ENCODE measurements around the gene RAET1E.
"Not testable (repeated sequence)": the region's sequence is repeated elsewhere in the genome, so short reads cannot be mapped to it uniquely, and the experiment has no call there.

Gene RAET1E

DNA sequence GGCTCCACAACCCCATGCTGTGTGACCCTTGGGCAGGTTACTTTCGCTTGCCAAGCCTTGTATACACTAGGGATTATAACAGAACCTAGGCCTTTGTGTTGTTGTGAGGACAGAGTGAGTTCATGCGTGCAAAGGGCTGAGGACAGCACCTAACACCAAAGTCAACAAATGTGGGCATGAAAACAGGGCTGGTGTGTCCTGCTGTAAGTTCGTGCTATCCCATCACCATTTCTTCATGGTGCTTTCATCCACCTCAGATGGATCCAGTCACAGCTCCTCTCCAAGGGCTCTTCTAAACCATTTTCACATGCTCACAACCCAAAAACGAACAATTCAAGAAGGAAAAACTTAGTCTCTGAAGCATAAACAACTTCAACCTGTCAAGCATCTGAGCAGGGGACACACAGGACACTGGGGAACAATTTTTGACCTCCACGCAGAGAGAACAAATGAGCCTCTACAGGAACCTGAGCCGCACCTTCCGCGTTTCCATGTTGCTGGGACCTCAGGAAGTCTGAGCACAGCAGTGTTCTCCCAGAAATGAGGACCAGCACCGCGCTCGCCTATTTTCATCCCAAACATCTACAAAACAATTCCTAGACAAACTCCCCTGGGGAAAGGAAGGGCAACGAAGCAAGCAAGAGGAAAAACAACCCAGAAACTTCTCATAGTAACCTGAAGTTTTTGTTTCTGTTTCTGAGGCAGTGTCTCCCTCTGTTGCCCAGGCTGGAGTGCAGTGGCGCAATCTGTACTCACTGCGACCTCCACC lies 36.9 kb downstream of the RAET1E start:
- Histone ChIP-seq H3K36me3 (ENCODE audit: control insufficient read depth, insufficient read depth, low read length) (no peaks in the 10 kb centered on the region), H3K9ac (ENCODE audit: low read length) (no peak overlapping the region), H3K27me3 (ENCODE audit: control insufficient read depth, insufficient read depth, low read length) (no peaks in the 10 kb centered on the region), H3K4me3 (ENCODE audit: low read length) (no peak overlapping the region), H3K4me1 (ENCODE audit: control insufficient read depth, insufficient read depth, low read length) (peaks cover 20% of the 10 kb centered on the region), H3K9me3 (ENCODE audit: control insufficient read depth, low read length) (no peaks in the 10 kb centered on the region)

DNA sequence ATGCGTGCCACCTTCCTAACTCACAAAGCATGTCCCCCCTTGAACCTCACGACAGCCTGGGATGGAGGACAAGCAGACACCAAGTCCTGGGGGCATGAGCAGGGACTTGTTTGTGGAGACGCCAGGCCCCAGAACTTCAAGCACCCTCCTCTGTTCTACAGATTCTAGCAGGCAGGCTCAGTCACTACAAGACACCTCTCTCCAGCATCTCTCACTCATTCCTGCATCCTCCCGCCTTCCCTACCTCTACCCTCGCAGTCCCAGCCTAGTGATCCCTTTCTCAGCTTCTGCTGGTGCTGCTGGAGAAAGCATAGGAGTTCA lies 37.4 kb downstream of the RAET1E start:
- Histone ChIP-seq H3K27me3 (ENCODE audit: control insufficient read depth, insufficient read depth, low read length) (no peaks in the 10 kb centered on the region), H3K4me1 (ENCODE audit: control insufficient read depth, insufficient read depth, low read length) (peaks cover 24% of the 10 kb centered on the region), H3K9me3 (ENCODE audit: control insufficient read depth, low read length) (no peaks in the 10 kb centered on the region), H3K9ac (ENCODE audit: low read length) (no peak overlapping the region), H3K36me3 (ENCODE audit: control insufficient read depth, insufficient read depth, low read length) (no peaks in the 10 kb centered on the region), H3K4me3 (ENCODE audit: low read length) (no peak overlapping the region)

DNA sequence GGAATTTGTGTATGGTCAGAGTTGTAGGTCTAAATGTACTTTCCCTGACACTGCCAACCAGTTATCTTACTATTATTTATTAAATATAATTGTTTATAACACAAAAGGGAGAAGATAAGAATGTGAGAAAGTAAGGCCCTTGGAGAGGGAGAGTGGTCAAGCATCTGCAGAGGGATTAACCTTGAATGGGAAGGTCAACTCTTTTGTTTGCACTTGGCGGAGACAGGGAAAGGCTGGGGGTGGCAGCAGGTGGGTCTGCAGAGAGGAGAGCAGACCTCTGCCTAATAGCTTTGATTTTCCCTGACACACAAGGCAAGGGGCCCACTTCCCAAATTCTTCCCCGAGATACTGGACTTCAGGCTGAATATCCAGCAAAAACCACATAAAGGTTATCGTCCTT lies 38.0 kb downstream of the RAET1E start:
- Histone ChIP-seq H3K9ac (ENCODE audit: low read length) (no peak overlapping the region), H3K4me3 (ENCODE audit: low read length) (no peak overlapping the region), H3K27me3 (ENCODE audit: control insufficient read depth, insufficient read depth, low read length) (no peaks in the 10 kb centered on the region), H3K4me1 (ENCODE audit: control insufficient read depth, insufficient read depth, low read length) (peaks cover 30% of the 10 kb centered on the region), H3K9me3 (ENCODE audit: control insufficient read depth, low read length) (no peaks in the 10 kb centered on the region), H3K36me3 (ENCODE audit: control insufficient read depth, insufficient read depth, low read length) (no peaks in the 10 kb centered on the region)

DNA sequence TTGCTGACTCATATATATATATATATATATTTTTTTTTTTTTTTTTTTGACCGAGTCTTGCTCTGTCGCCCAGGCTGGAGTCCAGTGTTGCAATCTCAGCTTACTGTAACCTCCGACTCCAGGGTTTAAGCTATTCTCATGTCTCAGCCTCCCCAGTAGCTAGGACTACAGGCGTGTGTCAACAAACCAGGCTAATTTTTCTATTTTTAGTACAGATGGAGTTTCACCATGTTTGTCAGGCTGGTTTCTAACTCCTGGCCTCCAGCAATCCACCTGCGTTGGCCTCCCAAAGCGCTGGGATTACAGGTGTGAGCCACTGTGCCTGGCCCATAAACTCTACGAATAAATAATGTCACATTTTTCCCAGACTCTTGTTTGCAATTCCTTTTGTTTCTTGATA lies 38.5 kb downstream of the RAET1E start:
- Histone ChIP-seq H3K9me3 (ENCODE audit: control insufficient read depth, low read length) (no peaks in the 10 kb centered on the region), H3K4me1 (ENCODE audit: control insufficient read depth, insufficient read depth, low read length) (peaks cover 35% of the 10 kb centered on the region), H3K36me3 (ENCODE audit: control insufficient read depth, insufficient read depth, low read length) (no peaks in the 10 kb centered on the region), H3K9ac (ENCODE audit: low read length) (no peak overlapping the region), H3K27me3 (ENCODE audit: control insufficient read depth, insufficient read depth, low read length) (no peaks in the 10 kb centered on the region), H3K4me3 (ENCODE audit: low read length) (no peak overlapping the region)

DNA sequence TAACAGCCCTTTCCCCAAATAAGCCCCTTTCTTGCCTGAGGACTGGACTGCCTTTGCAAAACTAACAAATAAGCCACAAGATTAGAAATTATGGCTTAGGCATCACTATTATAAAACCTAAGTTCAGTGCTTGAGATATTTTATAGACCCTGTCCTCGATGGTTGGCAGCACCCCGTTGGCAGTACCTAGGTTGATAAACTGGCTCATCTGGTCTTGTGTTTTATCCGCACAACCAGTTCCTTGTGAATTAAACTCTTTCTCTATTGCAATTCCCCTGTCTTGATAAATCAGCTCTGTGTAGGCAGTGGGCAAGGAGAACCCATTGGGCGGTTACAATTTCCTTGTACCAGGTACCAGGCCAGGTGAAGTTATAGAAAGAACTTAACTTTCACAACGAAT lies 40.4 kb downstream of the RAET1E start:
- Histone ChIP-seq H3K27me3 (ENCODE audit: control insufficient read depth, insufficient read depth, low read length) (no peaks in the 10 kb centered on the region), H3K9me3 (ENCODE audit: control insufficient read depth, low read length) (no peaks in the 10 kb centered on the region), H3K36me3 (ENCODE audit: control insufficient read depth, insufficient read depth, low read length) (no peaks in the 10 kb centered on the region), H3K4me3 (ENCODE audit: low read length) (no peak overlapping the region), H3K9ac (ENCODE audit: low read length) (no peak overlapping the region), H3K4me1 (ENCODE audit: control insufficient read depth, insufficient read depth, low read length) (peaks cover 38% of the 10 kb centered on the region)

DNA sequence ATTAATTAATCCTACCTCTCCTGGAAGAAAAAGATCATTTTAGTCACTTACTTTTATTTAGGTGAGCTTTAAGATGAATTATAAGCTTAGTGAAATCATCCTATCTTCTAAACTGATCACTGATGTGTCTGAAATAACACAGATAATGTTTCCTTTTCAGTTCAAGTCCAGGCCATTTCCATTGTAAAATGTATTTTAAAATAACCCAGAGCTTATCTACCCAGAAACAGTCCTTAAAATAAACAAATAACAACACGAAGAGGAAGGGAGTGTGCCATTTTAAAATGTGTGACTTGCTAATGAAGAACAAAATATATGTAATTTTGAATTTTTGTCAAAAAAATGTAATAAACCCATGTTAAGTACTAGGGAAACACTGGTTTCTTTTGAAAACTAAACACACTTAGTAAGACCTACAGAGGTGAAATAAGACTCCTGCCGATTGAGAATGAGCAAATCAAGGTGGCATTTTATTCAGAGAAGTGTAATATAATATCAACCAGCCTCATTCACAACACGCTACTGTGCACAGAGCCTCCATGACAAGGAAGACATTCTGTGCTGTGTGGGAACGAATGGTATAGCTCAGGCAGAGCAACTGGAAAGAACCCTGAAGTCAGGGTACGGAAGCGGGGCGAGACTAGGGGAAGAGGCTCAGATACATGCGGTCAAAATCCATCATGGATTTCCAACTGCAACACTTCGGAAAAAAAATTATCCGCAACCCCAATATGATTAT lies 41.5 kb downstream of the RAET1E start:
- H3K4me1 ChIP-seq (ENCODE audit: control insufficient read depth, insufficient read depth, low read length): peaks cover 31% of the 10 kb centered on the region
- no peak overlapping the region for H3K9ac ChIP-seq (ENCODE audit: low read length)
- H3K27me3 ChIP-seq (ENCODE audit: control insufficient read depth, insufficient read depth, low read length): no peaks in the 10 kb centered on the region
- no peaks in the 10 kb centered on the region for H3K9me3 ChIP-seq (ENCODE audit: control insufficient read depth, low read length)
- no peaks in the 10 kb centered on the region for H3K36me3 ChIP-seq (ENCODE audit: control insufficient read depth, insufficient read depth, low read length)
- no peak overlapping the region for H3K4me3 ChIP-seq (ENCODE audit: low read length)

DNA sequence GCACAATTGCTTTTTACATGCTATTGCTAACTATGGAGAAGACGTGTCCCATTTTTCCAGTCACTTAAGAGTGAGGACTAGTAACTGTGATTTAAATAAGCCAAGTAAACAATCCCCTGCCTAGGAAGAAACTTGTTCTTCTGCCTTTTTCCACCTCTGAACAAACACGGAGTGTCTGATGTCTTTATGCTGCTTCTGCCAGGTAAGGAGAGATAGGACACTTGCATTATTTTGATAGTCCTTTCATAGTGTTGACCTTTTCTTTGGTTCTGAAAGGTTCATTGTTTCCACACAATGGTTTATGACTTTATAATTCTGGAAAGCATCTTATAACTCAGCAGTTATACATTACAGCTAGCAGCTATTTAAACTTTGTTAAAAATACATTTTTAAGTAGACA lies 42.2 kb downstream of the RAET1E start:
- H3K36me3 ChIP-seq (ENCODE audit: control insufficient read depth, insufficient read depth, low read length): no peaks in the 10 kb centered on the region
- H3K27me3 ChIP-seq (ENCODE audit: control insufficient read depth, insufficient read depth, low read length): no peaks in the 10 kb centered on the region
- H3K4me3 ChIP-seq (ENCODE audit: low read length): no peak overlapping the region
- H3K9ac ChIP-seq (ENCODE audit: low read length): no peak overlapping the region
- no peaks in the 10 kb centered on the region for H3K9me3 ChIP-seq (ENCODE audit: control insufficient read depth, low read length)
- peaks cover 25% of the 10 kb centered on the region for H3K4me1 ChIP-seq (ENCODE audit: control insufficient read depth, insufficient read depth, low read length)

DNA sequence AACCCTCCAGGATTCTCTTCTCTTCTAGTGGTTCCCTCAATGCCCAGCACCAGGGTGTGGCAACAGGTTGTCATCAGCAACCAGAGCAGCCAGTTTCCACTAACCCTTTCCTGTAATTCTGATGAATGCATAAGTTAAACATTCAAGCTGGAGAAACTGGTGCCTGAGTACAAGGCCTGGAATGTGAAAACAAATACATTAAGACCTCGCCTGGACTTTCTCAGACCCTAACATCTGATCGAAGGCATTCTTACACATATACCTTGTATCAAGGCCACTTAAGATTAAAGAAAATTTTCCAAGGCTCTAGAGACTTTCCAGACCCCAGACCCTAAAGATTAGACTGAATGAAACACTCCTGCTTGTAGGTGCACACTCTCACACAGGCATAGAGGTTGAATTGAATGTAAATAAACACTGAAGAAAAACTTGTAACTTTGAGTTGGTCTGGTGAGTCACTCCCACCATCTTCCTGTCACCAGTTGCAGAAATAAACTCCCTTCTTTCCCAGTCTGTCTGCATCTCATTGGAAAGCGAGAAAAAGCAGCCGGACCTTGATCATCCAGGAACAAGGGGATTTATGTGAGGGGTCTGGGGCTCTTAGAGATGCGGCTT lies 42.8 kb downstream of the RAET1E start:
- Histone ChIP-seq H3K36me3 (ENCODE audit: control insufficient read depth, insufficient read depth, low read length) (no peaks in the 10 kb centered on the region), H3K27me3 (ENCODE audit: control insufficient read depth, insufficient read depth, low read length) (no peaks in the 10 kb centered on the region), H3K9me3 (ENCODE audit: control insufficient read depth, low read length) (no peaks in the 10 kb centered on the region), H3K4me1 (ENCODE audit: control insufficient read depth, insufficient read depth, low read length) (peaks cover 25% of the 10 kb centered on the region), H3K9ac (ENCODE audit: low read length) (no peak overlapping the region), H3K4me3 (ENCODE audit: low read length) (no peak overlapping the region)

DNA sequence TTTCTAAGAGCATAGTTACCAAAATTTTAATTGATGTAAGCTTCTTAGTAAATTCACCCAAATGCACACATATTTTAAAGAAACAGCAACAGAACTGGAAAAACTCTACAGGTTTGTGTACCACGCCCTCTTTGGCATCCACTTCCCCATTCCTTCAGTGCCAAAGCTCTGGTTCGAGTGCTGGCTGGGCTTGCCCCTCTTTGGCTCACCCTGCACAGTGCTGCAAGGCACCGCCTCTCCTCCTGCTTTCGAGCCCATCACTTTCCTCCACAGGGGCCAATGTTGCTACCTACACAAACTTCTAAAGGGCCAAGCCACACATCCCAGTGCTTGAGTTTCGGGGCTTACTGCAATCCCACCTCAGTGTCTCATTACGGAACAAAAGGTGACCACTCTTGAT lies 43.4 kb downstream of the RAET1E start:
- Histone ChIP-seq H3K4me3 (ENCODE audit: low read length) (no peak overlapping the region), H3K4me1 (ENCODE audit: control insufficient read depth, insufficient read depth, low read length) (peaks cover 24% of the 10 kb centered on the region), H3K27me3 (ENCODE audit: control insufficient read depth, insufficient read depth, low read length) (no peaks in the 10 kb centered on the region), H3K36me3 (ENCODE audit: control insufficient read depth, insufficient read depth, low read length) (no peaks in the 10 kb centered on the region), H3K9me3 (ENCODE audit: control insufficient read depth, low read length) (no peaks in the 10 kb centered on the region), H3K9ac (ENCODE audit: low read length) (no peak overlapping the region)

DNA sequence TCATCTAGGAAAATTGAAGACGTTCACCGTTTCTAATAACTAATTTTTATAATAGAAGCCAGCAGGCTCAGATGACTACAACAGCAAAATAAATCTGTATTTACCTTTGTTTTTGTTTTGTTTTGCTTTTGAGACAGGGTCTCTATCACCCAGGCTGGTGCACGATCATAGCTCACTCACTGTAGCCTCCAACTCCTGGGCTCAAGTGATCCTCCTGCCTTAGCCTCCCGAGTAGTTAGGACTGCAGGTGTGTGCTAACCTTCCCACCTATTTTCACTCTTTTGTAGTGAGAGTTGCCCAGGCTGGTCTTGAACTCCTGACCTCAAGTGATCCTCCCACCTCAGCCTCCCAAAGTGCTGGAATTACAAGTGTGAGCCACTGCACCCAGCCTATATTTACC lies 43.9 kb downstream of the RAET1E start:
- not testable (repeated sequence) for H3K27me3 ChIP-seq (ENCODE audit: control insufficient read depth, insufficient read depth, low read length); H3K9ac ChIP-seq (ENCODE audit: low read length); H3K36me3 ChIP-seq (ENCODE audit: control insufficient read depth, insufficient read depth, low read length); H3K9me3 ChIP-seq (ENCODE audit: control insufficient read depth, low read length); H3K4me3 ChIP-seq (ENCODE audit: low read length)
- H3K4me1 ChIP-seq (ENCODE audit: control insufficient read depth, insufficient read depth, low read length): peaks cover 21% of the 10 kb centered on the region

DNA sequence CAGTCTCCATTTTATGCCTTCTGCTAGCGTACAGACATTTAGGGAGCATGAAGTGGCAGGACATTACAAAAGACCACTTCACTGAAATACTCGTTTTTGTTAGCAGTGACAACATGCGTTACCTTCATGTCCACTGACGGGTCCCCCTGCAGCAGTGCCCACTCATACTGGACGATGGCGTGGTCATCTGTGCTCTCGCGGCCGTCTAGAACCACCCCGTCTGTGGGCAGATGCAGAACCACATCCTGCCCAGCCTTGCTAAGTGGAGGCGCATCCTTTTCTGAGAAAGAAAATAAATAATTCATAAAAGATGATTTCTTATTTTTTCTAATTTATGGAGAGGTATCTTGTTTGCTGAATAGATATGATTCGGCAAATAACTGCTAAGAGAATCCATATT lies 45.0 kb downstream of the RAET1E start:
- H3K9me3 ChIP-seq (ENCODE audit: control insufficient read depth, low read length): no peaks in the 10 kb centered on the region
- H3K9ac ChIP-seq (ENCODE audit: low read length): no peak overlapping the region
- no peak overlapping the region for H3K4me3 ChIP-seq (ENCODE audit: low read length)
- H3K27me3 ChIP-seq (ENCODE audit: control insufficient read depth, insufficient read depth, low read length): no peaks in the 10 kb centered on the region
- peaks cover 25% of the 10 kb centered on the region for H3K4me1 ChIP-seq (ENCODE audit: control insufficient read depth, insufficient read depth, low read length)
- no peaks in the 10 kb centered on the region for H3K36me3 ChIP-seq (ENCODE audit: control insufficient read depth, insufficient read depth, low read length)

DNA sequence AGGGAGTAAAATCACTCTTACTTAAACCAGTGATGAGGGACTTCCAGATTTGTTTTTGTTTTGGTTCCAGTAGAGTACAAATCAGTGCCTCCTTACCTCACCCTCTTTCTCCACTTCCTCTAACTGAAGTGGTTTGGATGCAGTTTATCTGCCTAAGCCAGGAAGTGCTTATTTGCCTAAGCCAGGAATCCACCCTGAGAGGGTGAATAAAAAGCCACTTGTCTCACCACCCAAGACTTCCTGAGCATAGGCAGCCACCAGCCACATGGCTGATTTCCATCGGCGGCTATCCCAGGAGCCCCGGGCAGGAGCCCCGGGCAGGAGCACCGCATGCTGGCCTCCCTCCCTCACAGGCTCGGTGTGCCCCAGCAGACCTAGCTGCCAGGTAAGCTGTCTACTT lies 45.7 kb downstream of the RAET1E start:
- H3K4me1 ChIP-seq (ENCODE audit: control insufficient read depth, insufficient read depth, low read length): peaks cover 32% of the 10 kb centered on the region
- H3K9me3 ChIP-seq (ENCODE audit: control insufficient read depth, low read length): no peaks in the 10 kb centered on the region
- H3K4me3 ChIP-seq (ENCODE audit: low read length): no peak overlapping the region
- H3K36me3 ChIP-seq (ENCODE audit: control insufficient read depth, insufficient read depth, low read length): no peaks in the 10 kb centered on the region
- H3K9ac ChIP-seq (ENCODE audit: low read length): no peak overlapping the region
- no peaks in the 10 kb centered on the region for H3K27me3 ChIP-seq (ENCODE audit: control insufficient read depth, insufficient read depth, low read length)
